Loucy (cell line): Measurements from ENCODE around the gene ALDH18A1.
"Not testable (repeated sequence)": the region's sequence is repeated elsewhere in the genome, so short reads cannot be mapped to it uniquely, and the experiment has no call there.

Source experiments
- H2AFZ ChIP-seq: fragments of 200-600 bp; sonication (generic); 2 replicates; pipeline ENCODE4 v1.6.0; 2016; ENCODE audit warnings: antibody characterized with exemption, mild to moderate bottlenecking, low read length, moderate library complexity
- H3F3A ChIP-seq: fragments of 200-600 bp; 2 replicates; pipeline ENCODE4 v1.6.0; 2016; ENCODE audit warnings: antibody characterized with exemption, low read depth, mild to moderate bottlenecking
- H3K27me3 ChIP-seq: fragments of 200-600 bp; sonication (generic); 2 replicates; pipeline ENCODE4 v1.6.1; 2014; ENCODE audit warnings: low read length, mild to moderate bottlenecking; ENCODE audit not compliant: insufficient read depth, poor library complexity, severe bottlenecking
- H3K36me3 ChIP-seq: fragments of 200-600 bp; sonication (generic); 2 replicates; pipeline ENCODE4 v1.6.1; 2016; ENCODE audit warnings: low read length; ENCODE audit not compliant: insufficient read depth
- H3K4me1 ChIP-seq: fragments of 200-600 bp; sonication (generic); 2 replicates; pipeline ENCODE4 v1.5.1; 2014; ENCODE audit warnings: low read length, mild to moderate bottlenecking; ENCODE audit not compliant: insufficient read depth, poor library complexity, severe bottlenecking
- H3K4me2 ChIP-seq: fragments of 200-600 bp; sonication (generic); 2 replicates; pipeline ENCODE4 v1.6.0; 2014; ENCODE audit warnings: antibody characterized with exemption, low read length, low read depth, mild to moderate bottlenecking; ENCODE audit not compliant: poor library complexity, severe bottlenecking
- H3K4me3 ChIP-seq: fragments of 200-600 bp; sonication (generic); 2 replicates; pipeline ENCODE4 v1.5.1; 2014; ENCODE audit warnings: low read length, mild to moderate bottlenecking, mixed read lengths; ENCODE audit not compliant: poor library complexity, severe bottlenecking
- H3K79me2 ChIP-seq: fragments of 200-600 bp; sonication (generic); 2 replicates; pipeline ENCODE4 v1.6.1; 2014; ENCODE audit warnings: low read length; ENCODE audit not compliant: insufficient read depth
- H3K9ac ChIP-seq: fragments of 200-600 bp; sonication (generic); 2 replicates; pipeline ENCODE4 v1.6.0; 2014; ENCODE audit warnings: mild to moderate bottlenecking, low read depth, low read length, moderate library complexity; ENCODE audit not compliant: poor library complexity, severe bottlenecking
- H3K9me2 ChIP-seq: fragments of 200-600 bp; sonication (generic); replicated peaks from 2 replicates; pipeline ENCODE4 v1.6.1; 2016; ENCODE audit warnings: low read depth, low read length, mixed read lengths
- H3K9me3 ChIP-seq: fragments of 200-600 bp; sonication (generic); 2 replicates; pipeline ENCODE4 v1.6.1; 2014; ENCODE audit warnings: mild to moderate bottlenecking, antibody characterized with exemption, low read length, low read depth; ENCODE audit not compliant: insufficient read depth
- H4K20me1 ChIP-seq: fragments of 200-600 bp; sonication (generic); 2 replicates; pipeline ENCODE4 v1.6.0; 2014; ENCODE audit warnings: antibody characterized with exemption, low read length, mild to moderate bottlenecking; ENCODE audit not compliant: insufficient read depth, poor library complexity, severe bottlenecking
- CTCF ChIP-seq: fragments of 200-600 bp; sonication (generic); conservative IDR thresholded peaks from 2 replicates; pipeline ENCODE4 v1.5.1; 2014; ENCODE audit warnings: mild to moderate bottlenecking, antibody characterized with exemption, low read length
- EZH2phosphoT487 ChIP-seq: fragments of 200-600 bp; IDR thresholded peaks from 2 replicates; pipeline ENCODE4 v1.6.1; 2018; ENCODE audit warnings: antibody characterized with exemption, mild to moderate bottlenecking, moderate library complexity, borderline replicate concordance

The ALDH18A1 gene

GRCh38 chr10:95675403-95676116, 19.0 kb upstream of the ALDH18A1 start:
- Histone ChIP-seq H2AFZ (no peak overlapping the region), H3K4me2 (no peak overlapping the region), H3K9me2 (no peaks in the 10 kb centered on the region), H3K4me3 (no peak overlapping the region), H4K20me1 (no peaks in the 10 kb centered on the region), H3K9ac (no peak overlapping the region), H3K27me3 (no peaks in the 10 kb centered on the region), H3K79me2 (no peaks in the 10 kb centered on the region), H3F3A (no peaks in the 10 kb centered on the region), H3K4me1 (no peaks in the 10 kb centered on the region), H3K9me3 (no peaks in the 10 kb centered on the region), H3K36me3 (peaks cover 10% of the 10 kb centered on the region; the same call in 1 of the 2 replicates)
- no peak for TF ChIP-seq EZH2phosphoT487
- TF ChIP-seq CTCF, result no peak

- TF ChIP-seq CTCF (no peak), EZH2phosphoT487 (no peak)
- Histone ChIP-seq H3F3A (no peaks in the 10 kb centered on the region), H3K4me1 (no peaks in the 10 kb centered on the region), H4K20me1 (no peaks in the 10 kb centered on the region), H3K4me2 (no peak overlapping the region), H3K9ac (no peak overlapping the region), H2AFZ (no peak overlapping the region), H3K79me2 (no peaks in the 10 kb centered on the region), H3K9me2 (no peaks in the 10 kb centered on the region), H3K36me3 (peaks cover 6% of the 10 kb centered on the region; the same call in 1 of the 2 replicates), H3K9me3 (no peaks in the 10 kb centered on the region), H3K27me3 (no peaks in the 10 kb centered on the region), H3K4me3 (no peak overlapping the region)
Observed at GRCh38 chr10:95674643-95675042, 18.1 kb upstream of the ALDH18A1 start.

DNA sequence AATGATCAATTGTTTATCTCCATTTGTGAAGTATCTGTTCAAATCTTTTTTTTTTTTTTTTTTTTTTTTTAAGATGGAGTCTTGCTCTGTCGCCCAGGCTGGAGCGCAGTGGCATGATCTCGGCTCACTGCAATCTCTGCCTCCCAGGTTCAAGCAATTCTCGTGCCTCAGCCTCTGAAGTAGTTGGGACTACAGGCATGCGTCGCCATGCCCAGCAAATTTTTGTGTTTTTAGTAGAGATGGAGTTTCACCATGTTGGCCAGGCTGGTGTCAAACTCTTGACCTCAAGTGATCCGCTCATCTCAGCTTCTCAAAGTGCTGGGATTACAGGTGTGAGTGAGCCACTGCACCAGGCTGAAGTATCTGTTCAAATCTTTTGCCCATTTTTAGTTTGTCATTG, 16.1 kb upstream of the ALDH18A1 start:
- not testable (repeated sequence) for H3K36me3 ChIP-seq, H3K4me2 ChIP-seq, H3K27me3 ChIP-seq, H3K79me2 ChIP-seq, H3K4me3 ChIP-seq, H3K9ac ChIP-seq, H4K20me1 ChIP-seq, H3K9me2 ChIP-seq, H3K4me1 ChIP-seq, H2AFZ ChIP-seq, H3K9me3 ChIP-seq, H3F3A ChIP-seq

- no peaks in the 10 kb centered on the region for H4K20me1 ChIP-seq
- H3K4me1 ChIP-seq, result no peaks in the 10 kb centered on the region
- H3K79me2 ChIP-seq, result no peaks in the 10 kb centered on the region
- H3F3A ChIP-seq, result no peaks in the 10 kb centered on the region
- H3K9me2 ChIP-seq, result no peaks in the 10 kb centered on the region
- peaks cover 4% of the 10 kb centered on the region; the same call in 1 of the 2 replicates for H3K36me3 ChIP-seq
- H3K27me3 ChIP-seq, result no peaks in the 10 kb centered on the region
- no peak overlapping the region for H2AFZ ChIP-seq
- H3K9me3 ChIP-seq, result no peaks in the 10 kb centered on the region
- H3K4me3 ChIP-seq, result no peak overlapping the region
- no peak overlapping the region for H3K9ac ChIP-seq
- no peak overlapping the region for H3K4me2 ChIP-seq
- no peak for TF ChIP-seq CTCF
- TF ChIP-seq EZH2phosphoT487, result no peak
Observed at GRCh38 chr10:95664543-95664942, 8.0 kb upstream of the ALDH18A1 start.
